HFFc6 (cell line): ENCODE measurements around the gene ARHGAP1. TPM values are rescaled to one million over a fixed set of nuclear protein-coding genes. Genes with fewer than 3 reads are reported as not detected.

Experiments used
- DNase-seq: peaks from one replicate; pipeline ENCODE4 v3.0.0-alpha.2; 2018
- H3K27ac Mint-ChIP-seq: 2 replicates; pipeline ENCODE4 v1.8.0; 2020; ENCODE audit warnings: mild to moderate bottlenecking, mixed read lengths
- H3K27me3 Mint-ChIP-seq: 2 replicates; pipeline ENCODE4 v1.8.0; 2021; ENCODE audit warnings: mild to moderate bottlenecking, moderate library complexity, mixed read lengths; ENCODE audit not compliant: insufficient read depth
- H3K36me3 Mint-ChIP-seq: 2 replicates; pipeline ENCODE4 v1.8.0; 2021; ENCODE audit warnings: low read depth, mixed read lengths
- H3K4me1 Mint-ChIP-seq: 2 replicates; pipeline ENCODE4 v1.8.0; 2020; ENCODE audit warnings: low read depth, mixed read lengths
- H3K4me3 Mint-ChIP-seq: 2 replicates; pipeline ENCODE4 v1.8.0; 2020; ENCODE audit warnings: mild to moderate bottlenecking, moderate library complexity, mixed read lengths
- H3K9me3 Mint-ChIP-seq: 2 replicates; pipeline ENCODE4 v1.8.0; 2020; ENCODE audit warnings: mild to moderate bottlenecking, mixed read lengths
- total RNA-seq, 6 experiments: library from RNA; stranded (reverse); fragmentation: NEBNext Ultra II Directional; extraction: Animal tissue kit (Norgen Biotek cat#: 25700); gene quantifications; 2 replicates in 1 of 6; 3 replicates in 5 of 6; pipeline ENCODE4 v1.2.3, GENCODE V29; 2021
- TF ChIP-seq, protein P1 (sequence below): fragments of 200-600 bp; sonication (generic); IDR thresholded peaks from 2 replicates; pipeline ENCODE4 v1.5.0; 2021; ENCODE audit warnings: antibody characterized with exemption, mild to moderate bottlenecking

Gene ARHGAP1
- total RNA-seq, 6 experiments from 2014 or later, result 107 to 134 (median 110) TPM

GRCh38 chr11:46743043-46743442 lies 42.6 kb upstream of the ARHGAP1 start:
- Mint-ChIP-seq H3K36me3 (peaks cover 62% of the 10 kb centered on the region), H3K27me3 (no peaks in the 10 kb centered on the region; the same call in none of the 2 replicates), H3K4me1 (no peaks in the 10 kb centered on the region), H3K27ac (no peak overlapping the region), H3K9me3 (no peaks in the 10 kb centered on the region), H3K4me3 (no peak overlapping the region)
- no peak for DNase-seq
- TF ChIP-seq, protein P1, sequence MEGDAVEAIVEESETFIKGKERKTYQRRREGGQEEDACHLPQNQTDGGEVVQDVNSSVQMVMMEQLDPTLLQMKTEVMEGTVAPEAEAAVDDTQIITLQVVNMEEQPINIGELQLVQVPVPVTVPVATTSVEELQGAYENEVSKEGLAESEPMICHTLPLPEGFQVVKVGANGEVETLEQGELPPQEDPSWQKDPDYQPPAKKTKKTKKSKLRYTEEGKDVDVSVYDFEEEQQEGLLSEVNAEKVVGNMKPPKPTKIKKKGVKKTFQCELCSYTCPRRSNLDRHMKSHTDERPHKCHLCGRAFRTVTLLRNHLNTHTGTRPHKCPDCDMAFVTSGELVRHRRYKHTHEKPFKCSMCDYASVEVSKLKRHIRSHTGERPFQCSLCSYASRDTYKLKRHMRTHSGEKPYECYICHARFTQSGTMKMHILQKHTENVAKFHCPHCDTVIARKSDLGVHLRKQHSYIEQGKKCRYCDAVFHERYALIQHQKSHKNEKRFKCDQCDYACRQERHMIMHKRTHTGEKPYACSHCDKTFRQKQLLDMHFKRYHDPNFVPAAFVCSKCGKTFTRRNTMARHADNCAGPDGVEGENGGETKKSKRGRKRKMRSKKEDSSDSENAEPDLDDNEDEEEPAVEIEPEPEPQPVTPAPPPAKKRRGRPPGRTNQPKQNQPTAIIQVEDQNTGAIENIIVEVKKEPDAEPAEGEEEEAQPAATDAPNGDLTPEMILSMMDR, result no peak

DNA sequence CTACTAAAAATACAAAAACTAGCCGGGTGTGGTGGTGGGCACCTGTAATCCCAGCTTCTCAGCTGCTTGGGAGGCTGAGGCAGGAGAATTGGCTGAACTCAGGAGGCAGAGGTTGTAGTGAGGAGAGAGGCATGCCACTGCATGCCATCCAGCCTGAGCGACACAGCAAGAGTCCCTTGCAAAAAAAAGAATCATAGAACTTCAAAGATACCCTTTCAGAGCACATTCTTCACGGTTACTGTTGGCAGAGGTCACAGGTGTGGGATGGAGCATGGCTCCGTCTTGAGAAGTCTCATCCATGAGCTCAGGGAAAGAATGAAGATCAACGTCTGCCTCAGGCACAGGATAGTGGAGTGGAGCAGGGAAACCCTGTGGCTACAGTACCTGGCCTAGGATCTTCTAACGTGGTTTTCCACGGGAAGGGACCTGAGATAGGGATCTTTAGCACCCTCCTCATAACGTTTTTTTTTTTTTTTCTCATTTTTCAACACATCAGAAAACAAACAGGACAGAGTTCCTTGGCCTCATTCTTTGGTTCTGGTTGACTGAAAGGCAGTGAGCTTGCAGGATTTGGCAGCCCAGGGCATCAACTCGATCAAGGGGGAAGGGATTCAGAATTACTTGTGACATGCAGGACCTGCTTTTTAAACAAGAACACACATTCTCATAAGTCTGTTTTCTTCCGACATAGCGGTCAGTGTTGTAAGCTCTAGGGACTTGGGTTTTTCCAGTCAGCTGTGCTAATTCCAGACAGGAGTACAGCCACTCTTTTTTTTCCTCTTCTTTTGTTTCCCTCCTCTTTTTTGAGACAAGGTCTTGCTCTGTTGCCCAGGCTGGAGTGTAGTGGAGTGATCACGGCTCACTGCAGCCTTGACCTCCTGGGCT lies 41.4 kb upstream of the ARHGAP1 start:
- H3K27me3 Mint-ChIP-seq, result no peaks in the 10 kb centered on the region; the same call in none of the 2 replicates
- no peaks in the 10 kb centered on the region for H3K9me3 Mint-ChIP-seq
- H3K4me1 Mint-ChIP-seq, result no peaks in the 10 kb centered on the region
- TF ChIP-seq, protein P1, result no peak
- DNase-seq, result no peak
- H3K27ac Mint-ChIP-seq, result no peak overlapping the region
- peaks cover 54% of the 10 kb centered on the region for H3K36me3 Mint-ChIP-seq
- no peak overlapping the region for H3K4me3 Mint-ChIP-seq

GRCh38 chr11:46738887-46739286 lies 38.5 kb upstream of the ARHGAP1 start:
- Mint-ChIP-seq H3K4me1 (no peaks in the 10 kb centered on the region), H3K27me3 (peaks cover 4% of the 10 kb centered on the region), H3K9me3 (no peaks in the 10 kb centered on the region), H3K27ac (no peak overlapping the region), H3K36me3 (peaks cover 39% of the 10 kb centered on the region), H3K4me3 (no peak overlapping the region)
- no peak for DNase-seq
- TF ChIP-seq, protein P1, result no peak

GRCh38 chr11:46737699-46738098 lies 37.3 kb upstream of the ARHGAP1 start:
- no peak overlapping the region for H3K27ac Mint-ChIP-seq
- H3K4me1 Mint-ChIP-seq, result no peaks in the 10 kb centered on the region
- TF ChIP-seq, protein P1, result no peak
- no peak for DNase-seq
- no peaks in the 10 kb centered on the region for H3K9me3 Mint-ChIP-seq
- H3K36me3 Mint-ChIP-seq, result peaks cover 31% of the 10 kb centered on the region
- H3K4me3 Mint-ChIP-seq, result no peak overlapping the region
- peaks cover 4% of the 10 kb centered on the region for H3K27me3 Mint-ChIP-seq

- Mint-ChIP-seq H3K4me3 (no peak overlapping the region), H3K9me3 (no peaks in the 10 kb centered on the region), H3K4me1 (no peaks in the 10 kb centered on the region), H3K36me3 (peaks cover 20% of the 10 kb centered on the region), H3K27me3 (peaks cover 4% of the 10 kb centered on the region; the same call in 1 of the 2 replicates), H3K27ac (no peak overlapping the region)
- no peak for DNase-seq
- TF ChIP-seq, protein P1, result no peak
Observed at GRCh38 chr11:46736615-46737014, 36.2 kb upstream of the ARHGAP1 start.
